Measurements from ENCODE around the gene ARHGAP45. TPM values are rescaled to one million over a fixed set of nuclear protein-coding genes. Genes with fewer than 3 reads are reported as not detected.

ARHGAP45 gene
- total RNA-seq, 4 donors from 2014 or later: 82.6 to 187 (median 118) TPM

DNA sequence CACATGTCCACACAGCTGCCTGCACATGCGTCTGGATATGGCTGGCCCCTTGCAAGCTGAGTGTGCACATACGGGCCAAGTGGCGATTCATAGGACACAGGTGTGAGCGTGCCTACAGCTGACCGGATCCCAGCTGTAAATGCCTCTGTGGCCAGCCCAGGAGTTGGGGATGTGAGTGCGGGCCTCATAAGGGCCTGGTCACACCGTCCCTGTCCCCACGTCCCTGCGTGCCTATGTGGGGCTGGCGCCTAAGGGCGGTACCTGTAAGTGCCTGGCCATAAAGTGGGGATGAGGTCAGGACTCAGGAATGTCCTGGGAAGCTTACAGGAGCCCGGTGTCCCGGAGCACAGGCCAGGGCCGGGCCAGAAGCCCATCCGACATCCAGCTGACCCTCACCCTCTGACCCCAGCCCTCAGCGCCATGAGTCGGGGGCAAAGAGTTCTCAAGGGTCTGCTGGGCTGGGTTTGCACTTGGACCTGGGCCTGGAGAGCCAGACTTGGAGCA, 1.3 kb upstream of the ARHGAP45 start:
- Histone ChIP-seq H3K27ac (peak overlapping the region in 3 of 4 donors; percentile 66 to 76 (median 71)), H3K4me3 (peak overlapping the region in 2 of 4 donors; percentile 1 to 58), H3K9me3 (no peaks in the 10 kb centered on the region), H3K4me1 (peaks cover 0 to 51% (median 31%) of the 10 kb centered on the region in 4 donors), H3K36me3 (no peaks in the 10 kb centered on the region), H3K27me3 (peaks cover 0 to 25% of the 10 kb centered on the region in 2 donors)
- TF ChIP-seq, protein P1, sequence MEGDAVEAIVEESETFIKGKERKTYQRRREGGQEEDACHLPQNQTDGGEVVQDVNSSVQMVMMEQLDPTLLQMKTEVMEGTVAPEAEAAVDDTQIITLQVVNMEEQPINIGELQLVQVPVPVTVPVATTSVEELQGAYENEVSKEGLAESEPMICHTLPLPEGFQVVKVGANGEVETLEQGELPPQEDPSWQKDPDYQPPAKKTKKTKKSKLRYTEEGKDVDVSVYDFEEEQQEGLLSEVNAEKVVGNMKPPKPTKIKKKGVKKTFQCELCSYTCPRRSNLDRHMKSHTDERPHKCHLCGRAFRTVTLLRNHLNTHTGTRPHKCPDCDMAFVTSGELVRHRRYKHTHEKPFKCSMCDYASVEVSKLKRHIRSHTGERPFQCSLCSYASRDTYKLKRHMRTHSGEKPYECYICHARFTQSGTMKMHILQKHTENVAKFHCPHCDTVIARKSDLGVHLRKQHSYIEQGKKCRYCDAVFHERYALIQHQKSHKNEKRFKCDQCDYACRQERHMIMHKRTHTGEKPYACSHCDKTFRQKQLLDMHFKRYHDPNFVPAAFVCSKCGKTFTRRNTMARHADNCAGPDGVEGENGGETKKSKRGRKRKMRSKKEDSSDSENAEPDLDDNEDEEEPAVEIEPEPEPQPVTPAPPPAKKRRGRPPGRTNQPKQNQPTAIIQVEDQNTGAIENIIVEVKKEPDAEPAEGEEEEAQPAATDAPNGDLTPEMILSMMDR (IDR thresholded peaks at IDR 0.05): no peak
- peak in 1 of 2 donors; percentile 46 for TF ChIP-seq POLR2A (IDR thresholded peaks at IDR 0.05)
- DNase-seq: peak in 2 of 3 donors; percentile 83 to 86

DNA sequence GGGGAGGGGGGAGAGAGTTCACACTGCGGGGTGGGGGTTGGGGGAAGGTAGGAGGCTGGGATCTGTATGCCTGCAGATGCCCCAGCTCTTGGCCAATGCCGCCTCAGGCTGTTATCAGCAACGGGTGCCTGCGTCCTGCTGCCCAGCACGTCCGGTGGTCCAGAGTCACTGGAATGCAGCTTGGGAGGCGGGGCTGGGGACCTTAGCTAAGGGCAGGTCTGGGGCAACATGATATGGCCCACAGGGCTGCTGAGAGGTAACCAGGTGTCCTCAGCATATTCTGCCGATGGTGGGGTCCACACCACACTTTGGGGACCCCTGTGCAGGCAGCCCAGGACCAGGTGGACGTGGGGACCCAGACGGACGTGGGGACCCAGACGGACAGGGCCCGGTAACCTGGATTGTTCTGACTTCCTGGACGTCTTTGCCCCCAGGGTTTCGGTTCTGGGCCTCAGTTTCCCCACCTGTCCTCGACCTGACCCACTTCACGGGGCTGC, 668 bp upstream of the ARHGAP45 start:
- Histone ChIP-seq H3K27me3 (peaks cover 0 to 32% of the 10 kb centered on the region in 2 donors), H3K36me3 (no peaks in the 10 kb centered on the region), H3K4me1 (peaks cover 0 to 57% (median 34%) of the 10 kb centered on the region in 4 donors), H3K9me3 (no peaks in the 10 kb centered on the region), H3K27ac (peak overlapping the region; percentile 76 to 99 (median 84)), H3K4me3 (peak overlapping the region; percentile 56 to 75 (median 64))
- TF ChIP-seq, protein P1 (IDR thresholded peaks at IDR 0.05): no peak
- no peak for TF ChIP-seq POLR2A (IDR thresholded peaks at IDR 0.05)
- peak in 1 of 3 donors; percentile 56 for DNase-seq

DNA sequence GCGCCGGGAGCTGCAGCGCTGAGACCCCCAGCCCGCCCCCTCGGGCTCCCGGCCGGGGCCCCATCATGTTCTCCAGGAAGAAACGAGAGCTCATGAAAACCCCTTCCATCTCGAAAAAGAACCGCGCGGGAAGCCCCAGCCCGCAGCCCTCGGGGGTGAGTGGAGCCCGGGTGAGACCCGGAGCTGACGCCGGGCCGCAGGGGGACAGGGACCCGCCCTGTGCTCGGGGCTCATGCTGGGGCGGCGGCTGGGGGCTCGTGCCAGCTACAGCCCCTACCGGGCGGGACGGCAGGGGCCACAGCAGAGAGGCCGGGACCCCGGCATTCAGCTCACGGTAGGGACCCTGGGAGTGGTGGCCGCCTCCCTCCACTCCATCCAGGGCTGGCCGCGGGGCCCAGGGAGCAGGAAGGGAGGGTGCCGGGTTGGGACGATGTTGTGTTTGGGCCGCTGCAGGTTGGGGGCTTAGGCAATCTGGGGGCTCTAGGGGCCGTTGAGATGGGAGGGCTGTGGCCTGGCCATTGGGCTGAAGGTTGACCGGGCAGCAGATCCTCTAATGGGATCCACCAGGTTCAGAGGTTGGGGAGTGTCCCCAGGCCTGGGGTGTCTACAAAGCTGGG, 482 bp downstream of the ARHGAP45 start:
- TF ChIP-seq, protein P1 (IDR thresholded peaks at IDR 0.05): no peak
- no peak for TF ChIP-seq POLR2A (IDR thresholded peaks at IDR 0.05)
- Histone ChIP-seq H3K4me3 (peak overlapping the region; percentile 56 to 75 (median 64)), H3K4me1 (peaks cover 0 to 61% (median 35%) of the 10 kb centered on the region in 4 donors), H3K27me3 (peaks cover 0 to 37% of the 10 kb centered on the region in 2 donors), H3K36me3 (no peaks in the 10 kb centered on the region), H3K27ac (peak overlapping the region; percentile 76 to 99 (median 84)), H3K9me3 (no peaks in the 10 kb centered on the region)
- DNase-seq: peak in 1 of 3 donors; percentile 55

DNA sequence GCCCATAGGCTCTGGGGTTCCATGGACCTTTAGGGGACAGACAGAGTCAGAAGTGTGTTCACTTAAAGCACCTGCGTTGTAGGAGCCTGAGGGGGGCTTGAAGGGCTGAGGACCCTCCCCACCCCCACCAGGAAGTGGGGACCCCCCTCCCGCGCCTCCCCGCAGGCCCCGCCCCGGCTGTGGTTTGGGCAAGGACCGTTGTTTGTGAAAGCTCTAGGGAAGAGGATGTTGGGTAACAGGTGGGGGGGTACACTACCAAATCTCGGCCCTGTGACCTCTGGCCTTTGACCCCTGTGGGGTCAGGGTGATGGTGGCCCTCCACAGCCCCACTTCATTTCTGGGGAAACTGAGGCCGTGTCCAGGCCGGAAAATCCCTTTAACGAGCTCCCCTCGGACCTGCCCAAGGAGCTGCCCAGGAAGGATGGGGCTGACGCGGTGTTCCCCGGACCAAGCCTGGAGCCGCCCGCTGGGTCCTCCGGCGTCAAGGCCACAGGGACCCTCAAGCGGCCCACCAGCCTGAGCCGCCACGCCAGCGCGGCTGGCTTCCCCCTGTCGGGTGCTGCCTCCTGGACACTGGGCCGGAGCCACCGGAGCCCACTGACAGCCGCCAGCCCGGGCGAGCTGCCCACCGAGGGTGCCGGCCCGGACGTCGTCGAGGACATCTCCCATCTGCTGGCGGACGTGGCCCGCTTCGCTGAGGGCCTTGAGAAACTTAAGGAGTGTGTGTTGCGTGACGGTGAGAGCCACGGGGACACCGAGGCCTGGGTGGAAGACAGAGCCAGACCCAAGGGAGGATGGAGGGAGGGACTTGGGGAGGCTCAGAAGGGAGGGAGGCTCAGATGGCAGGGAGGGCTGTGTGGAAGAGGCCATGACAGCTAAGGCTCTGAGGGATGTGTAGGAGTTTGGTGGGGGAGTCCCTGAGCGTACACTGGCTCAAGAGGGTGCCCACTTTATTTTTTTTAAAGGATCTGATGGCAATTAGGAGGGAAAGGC, 1.3 kb downstream of the ARHGAP45 start:
- Histone ChIP-seq H3K9me3 (no peaks in the 10 kb centered on the region), H3K4me3 (peak overlapping the region; percentile 56 to 75 (median 64)), H3K27ac (peak overlapping the region; percentile 76 to 99 (median 84)), H3K4me1 (peaks cover 0 to 61% (median 39%) of the 10 kb centered on the region in 4 donors), H3K36me3 (no peaks in the 10 kb centered on the region), H3K27me3 (peaks cover 0 to 37% of the 10 kb centered on the region in 2 donors)
- DNase-seq: peak in 2 of 3 donors; percentile 87 to 88
- TF ChIP-seq, protein P1 (IDR thresholded peaks at IDR 0.05): no peak
- no peak for TF ChIP-seq POLR2A (IDR thresholded peaks at IDR 0.05)

Measured in Peyer's patch (tissue), 4 donors.